Neuronal stem cell (in vitro differentiated cells): Measurements from ENCODE around the gene KCP.

Experiments used
- DNase-seq: peaks from one replicate; pipeline ENCODE4 v3.0.0-alpha.2; 2013; ENCODE audit warnings: low spot score
- H2AFZ ChIP-seq: one replicate; pipeline ENCODE4 v1.6.1; 2013; ENCODE audit warnings: mild to moderate bottlenecking, low read length, inconsistent platforms
- H2AK5ac ChIP-seq: 2 replicates; pipeline ENCODE4 v1.6.1; 2013; ENCODE audit warnings: low read depth, mild to moderate bottlenecking, inconsistent platforms, low read length, moderate library complexity, mixed read lengths
- H2BK120ac ChIP-seq: 2 replicates; pipeline ENCODE4 v1.6.1; 2013; ENCODE audit warnings: low read depth, mild to moderate bottlenecking, inconsistent platforms, low read length, moderate library complexity, mixed read lengths
- H2BK12ac ChIP-seq: one replicate; pipeline ENCODE4 v1.6.1; 2013; ENCODE audit warnings: low read length, inconsistent platforms
- H2BK15ac ChIP-seq: 2 replicates; pipeline ENCODE4 v1.6.1; 2013; ENCODE audit warnings: mild to moderate bottlenecking, low read length, inconsistent platforms, mixed read lengths
- H2BK5ac ChIP-seq: one replicate; pipeline ENCODE4 v1.6.1; 2013; ENCODE audit warnings: inconsistent platforms, mild to moderate bottlenecking, low read length, moderate library complexity
- H3K14ac ChIP-seq: one replicate; pipeline ENCODE4 v1.6.1; 2013; ENCODE audit warnings: low read length, inconsistent platforms
- H3K18ac ChIP-seq: 2 replicates; pipeline ENCODE4 v1.6.1; 2013; ENCODE audit warnings: low read length, inconsistent platforms
- H3K23ac ChIP-seq: 2 replicates; pipeline ENCODE4 v1.6.1; 2013; ENCODE audit warnings: low read depth, mild to moderate bottlenecking, mixed read lengths, low read length, inconsistent platforms; ENCODE audit not compliant: poor library complexity
- H3K27ac ChIP-seq: replicated peaks from 3 replicates; pipeline ENCODE4 v1.5.1; 2013; ENCODE audit warnings: low read length, inconsistent platforms
- H3K27me3 ChIP-seq, 3 experiments: 2 replicates each; pipeline ENCODE4 v1.6.1; 2013; ENCODE audit warnings: low read length in 3 of 3, mild to moderate bottlenecking in 2 of 3, inconsistent platforms in 1 of 3, low read depth in 1 of 3, mixed read lengths in 1 of 3, moderate library complexity in 1 of 3; ENCODE audit not compliant: control insufficient read depth in 3 of 3, insufficient read depth in 3 of 3
- H3K36me3 ChIP-seq, 2 donors: replicated peaks in 1 of 2; 2 replicates each; pipeline ENCODE4 v1.6.1; 2013; ENCODE audit warnings: low read length in 2 of 2; ENCODE audit not compliant: control insufficient read depth in 2 of 2, insufficient read depth in 2 of 2
- H3K4ac ChIP-seq: 2 replicates; pipeline ENCODE4 v1.6.1; 2013; ENCODE audit warnings: inconsistent platforms, mild to moderate bottlenecking, low read length, moderate library complexity
- H3K4me1 ChIP-seq, 2 donors: 1 replicate in 1 of 2; 2 replicates in 1 of 2; pipeline ENCODE4 v1.6.1; 2013; ENCODE audit warnings: low read length in 2 of 2, low read depth in 1 of 2; ENCODE audit not compliant: control insufficient read depth in 2 of 2, insufficient read depth in 1 of 2
- H3K4me2 ChIP-seq: one replicate; pipeline ENCODE4 v1.6.1; 2013; ENCODE audit warnings: mild to moderate bottlenecking, low read length, inconsistent platforms; ENCODE audit not compliant: insufficient read depth, poor library complexity, severe bottlenecking
- H3K4me3 ChIP-seq, 2 donors: 2 replicates each; pipeline ENCODE4 v1.5.1; 2013; ENCODE audit warnings: low read length in 2 of 2, mild to moderate bottlenecking in 2 of 2, inconsistent platforms in 1 of 2, moderate library complexity in 1 of 2
- H3K79me1 ChIP-seq: one replicate; pipeline ENCODE4 v1.6.1; 2013; ENCODE audit warnings: low read depth, mild to moderate bottlenecking, inconsistent platforms, low read length, moderate library complexity
- H3K9ac ChIP-seq: one replicate; pipeline ENCODE4 v1.6.1; 2013; ENCODE audit warnings: mild to moderate bottlenecking, low read depth, low read length, inconsistent platforms; ENCODE audit not compliant: poor library complexity
- H3K9me3 ChIP-seq, 2 donors: replicated peaks in 1 of 2; 2 replicates each; pipeline versions ENCODE3 to v1.6.1; 2013; ENCODE audit warnings: low read length in 2 of 2, mild to moderate bottlenecking in 2 of 2, inconsistent platforms in 1 of 2, low read depth in 1 of 2, mixed read lengths in 1 of 2, moderate library complexity in 1 of 2; ENCODE audit not compliant: control insufficient read depth in 2 of 2, insufficient read depth in 1 of 2
- H4K8ac ChIP-seq: one replicate; pipeline ENCODE4 v1.6.1; 2013; ENCODE audit warnings: low read depth, mild to moderate bottlenecking, inconsistent platforms, low read length, moderate library complexity
- H4K91ac ChIP-seq: one replicate; pipeline ENCODE4 v1.6.1; 2013; ENCODE audit warnings: low read length, low read depth, mild to moderate bottlenecking, inconsistent platforms; ENCODE audit not compliant: poor library complexity
- WGBS, 2 donors: extraction: QIAGEN DNeasy Blood & Tissue Kit; methylation state at CpG; one replicate each; pipeline ENCODE4 v1.1.7; 2013; ENCODE audit warnings: missing lambda C conversion rate in 2 of 2, mixed read lengths in 1 of 2; ENCODE audit not compliant: insufficient read length in 2 of 2, insufficient replicate concordance in 1 of 2; ENCODE audit errors: extremely low coverage in 2 of 2; 5-methylcytosine and 5-hydroxymethylcytosine counted together

KCP gene

DNA sequence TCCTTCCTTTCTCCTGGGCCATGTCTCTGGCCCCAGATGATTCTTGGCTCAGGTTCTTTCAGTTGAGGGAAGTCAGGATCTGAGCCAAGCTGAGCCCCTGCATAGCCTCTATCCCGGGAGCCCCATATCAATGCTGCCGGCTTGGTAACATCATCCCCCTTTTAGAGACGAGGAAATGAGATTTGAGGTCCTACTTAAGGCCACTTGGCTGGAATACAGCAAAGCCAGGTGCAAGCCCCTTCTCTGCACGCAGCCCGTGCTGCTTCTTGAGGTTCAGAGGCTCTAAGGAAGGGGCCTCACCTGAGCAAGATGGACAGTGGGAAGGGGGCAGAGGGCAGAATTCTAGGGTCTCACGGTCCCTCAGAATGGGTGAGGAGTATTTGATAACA lies 24.8 kb upstream of the KCP start:
- Histone ChIP-seq H4K91ac (no peak overlapping the region), H3K27me3 (peaks cover 13 to 93% (median 40%) of the 10 kb centered on the region in 3 experiments)
- no CpG with 5 or more reads among the region's 6 CpGs for WGBS, 2 donors

DNA sequence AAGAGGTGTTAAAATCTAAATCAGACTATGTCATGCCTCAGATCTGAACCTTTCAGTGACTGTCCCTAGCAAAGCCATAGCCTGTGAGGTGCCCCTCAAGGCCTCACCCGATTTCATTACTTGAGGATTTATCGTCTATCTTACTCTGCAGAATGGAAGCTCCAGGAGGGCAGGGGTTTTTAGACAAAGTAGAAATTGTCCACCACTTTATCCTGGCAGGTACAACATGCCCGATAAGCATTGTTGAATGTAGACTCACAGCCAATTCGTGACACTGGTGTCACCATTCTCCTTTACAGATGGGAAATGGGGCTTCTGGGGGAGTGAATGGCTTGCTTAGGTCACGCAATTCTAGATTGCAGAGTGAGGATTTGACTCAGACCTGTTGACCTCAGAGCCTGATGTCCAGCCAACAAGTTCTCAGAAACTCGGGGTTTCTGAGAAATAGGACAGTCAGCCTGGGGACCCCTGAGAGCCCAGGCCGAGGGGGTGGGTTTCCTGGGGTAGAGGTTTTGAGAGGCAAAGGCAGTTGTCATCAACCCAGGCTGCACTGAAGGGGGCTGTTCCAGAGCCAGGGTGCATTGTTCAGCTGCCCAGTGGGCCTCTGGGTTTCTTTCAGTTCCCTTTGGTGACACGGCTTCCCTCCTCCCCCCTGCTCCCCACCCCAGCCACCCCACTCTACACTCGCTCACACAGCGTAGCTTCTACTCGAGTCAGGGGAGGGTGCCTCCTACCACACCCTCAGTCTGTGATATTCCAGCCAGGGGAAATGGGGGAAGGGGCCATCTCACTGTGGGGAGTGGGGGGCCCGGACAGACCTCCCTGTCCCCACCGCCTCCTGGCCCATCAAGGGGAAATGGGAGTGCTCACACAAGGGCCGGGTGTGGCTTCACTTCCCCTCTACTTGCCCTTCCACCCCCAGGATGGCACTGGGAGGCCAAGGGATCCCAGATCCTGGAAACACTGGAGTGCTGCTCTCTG lies 24.1 kb upstream of the KCP start:
- H3K4me2 ChIP-seq: no peak overlapping the region
- peaks cover 3 to 8% of the 10 kb centered on the region in 2 donors for H3K4me1 ChIP-seq
- H3K79me1 ChIP-seq: no peaks in the 10 kb centered on the region
- no peak overlapping the region for H4K91ac ChIP-seq
- no peak overlapping the region for H3K14ac ChIP-seq
- no peak overlapping the region for H2BK120ac ChIP-seq
- H2BK12ac ChIP-seq: no peak overlapping the region
- H3K9ac ChIP-seq: no peak overlapping the region
- H3K27ac ChIP-seq: no peak overlapping the region
- H2BK5ac ChIP-seq: no peak overlapping the region
- no peak for DNase-seq
- H3K27me3 ChIP-seq: peaks cover 13 to 89% (median 38%) of the 10 kb centered on the region in 3 experiments
- H2AK5ac ChIP-seq: no peak overlapping the region
- no peak overlapping the region for H2AFZ ChIP-seq
- H3K9me3 ChIP-seq: no peaks in the 10 kb centered on the region
- no peaks in the 10 kb centered on the region for H3K36me3 ChIP-seq
- no peak overlapping the region for H4K8ac ChIP-seq
- no peak overlapping the region for H3K23ac ChIP-seq
- no peak overlapping the region for H3K4me3 ChIP-seq
- H3K4ac ChIP-seq: no peak overlapping the region
- H2BK15ac ChIP-seq: no peak overlapping the region
- H3K18ac ChIP-seq: no peak overlapping the region
- WGBS, 2 donors: no CpG with 5 or more reads among the region's 14 CpGs

More for the DNA sequence above, 24.8 kb upstream of the KCP start:
- no peak overlapping the region for H3K4ac ChIP-seq
- no peak overlapping the region for H3K9ac ChIP-seq
- no peak overlapping the region for H2BK120ac ChIP-seq
- no peak overlapping the region for H2BK5ac ChIP-seq
- no peaks in the 10 kb centered on the region for H3K79me1 ChIP-seq
- H4K8ac ChIP-seq: no peak overlapping the region
- no peak overlapping the region for H2AK5ac ChIP-seq
- no peak overlapping the region for H3K4me2 ChIP-seq
- H3K4me1 ChIP-seq: peaks cover 3 to 12% of the 10 kb centered on the region in 2 donors
- no peak overlapping the region for H3K23ac ChIP-seq
- H3K14ac ChIP-seq: no peak overlapping the region
- no peaks in the 10 kb centered on the region for H3K36me3 ChIP-seq
- H3K4me3 ChIP-seq: no peak overlapping the region
- H3K18ac ChIP-seq: no peak overlapping the region
- no peak overlapping the region for H2BK12ac ChIP-seq
- H3K27ac ChIP-seq: no peak overlapping the region
- H3K9me3 ChIP-seq: no peaks in the 10 kb centered on the region
- H2AFZ ChIP-seq: no peak overlapping the region
- DNase-seq: no peak
- no peak overlapping the region for H2BK15ac ChIP-seq

DNA sequence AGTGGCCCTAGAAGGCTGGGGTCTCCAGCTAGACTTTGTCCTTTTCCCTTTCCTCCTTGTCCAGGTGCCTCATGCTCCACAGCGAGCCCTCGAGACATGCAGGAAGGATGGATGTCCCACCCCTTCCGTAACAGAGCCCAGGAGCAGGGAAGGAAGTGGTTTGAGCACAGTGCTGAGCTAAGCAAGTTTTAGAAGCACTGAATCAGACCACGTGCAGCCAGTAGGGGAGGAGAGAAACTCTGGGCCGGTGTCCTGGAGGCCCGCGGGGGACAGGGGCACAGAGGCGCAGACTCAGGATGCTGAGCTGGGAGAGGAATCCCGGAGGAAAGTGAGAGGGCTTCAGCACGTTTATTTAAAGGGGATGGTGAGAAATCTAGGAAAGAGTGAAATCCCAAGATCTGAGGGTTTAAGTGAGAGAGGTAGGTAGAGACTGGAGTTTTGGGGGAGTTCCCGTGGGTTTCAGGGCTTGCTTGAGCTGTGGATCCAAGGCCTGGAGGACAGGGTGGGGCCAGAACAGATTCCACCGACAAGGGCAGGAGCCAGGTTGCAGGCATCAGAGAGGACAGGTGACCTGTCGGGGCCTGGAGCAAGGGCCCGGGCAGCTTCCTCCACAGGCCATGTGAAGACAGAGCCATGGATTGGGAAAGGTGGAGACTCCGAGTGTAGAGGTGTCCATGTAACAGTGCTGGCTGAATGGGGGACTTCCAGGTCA lies 22.8 kb upstream of the KCP start:
- Histone ChIP-seq H3K9me3 (no peaks in the 10 kb centered on the region), H2BK5ac (no peak overlapping the region), H2AFZ (peak overlapping the region; percentile 24), H3K23ac (no peak overlapping the region), H3K4me3 (no peak overlapping the region), H3K79me1 (no peaks in the 10 kb centered on the region), H3K9ac (no peak overlapping the region), H3K36me3 (no peaks in the 10 kb centered on the region), H2BK12ac (no peak overlapping the region), H3K4me2 (no peak overlapping the region), H2BK15ac (no peak overlapping the region), H3K27ac (no peak overlapping the region), H3K4me1 (peaks cover 2% of the 10 kb centered on the region in 2 donors), H4K8ac (no peak overlapping the region), H2AK5ac (no peak overlapping the region), H4K91ac (no peak overlapping the region), H3K14ac (no peak overlapping the region), H3K18ac (peak overlapping the region; percentile 57), H2BK120ac (no peak overlapping the region), H3K27me3 (peaks cover 9 to 88% (median 26%) of the 10 kb centered on the region in 3 experiments), H3K4ac (no peak overlapping the region)
- no CpG with 5 or more reads among the region's 15 CpGs for WGBS, 2 donors
- no peak for DNase-seq

GRCh38 chr7:128932862-128933179 lies 22.3 kb upstream of the KCP start:
- Histone ChIP-seq H4K8ac (no peak overlapping the region), H3K27me3 (peaks cover 4 to 83% (median 21%) of the 10 kb centered on the region in 3 experiments), H2BK15ac (no peak overlapping the region), H3K36me3 (no peaks in the 10 kb centered on the region), H2AFZ (peak overlapping the region; percentile 24), H4K91ac (no peak overlapping the region), H3K9me3 (no peaks in the 10 kb centered on the region), H3K79me1 (no peaks in the 10 kb centered on the region), H2BK5ac (no peak overlapping the region), H3K27ac (no peak overlapping the region), H3K23ac (no peak overlapping the region), H3K4ac (no peak overlapping the region), H3K4me3 (no peak overlapping the region), H3K14ac (no peak overlapping the region), H3K18ac (peak overlapping the region; percentile 23), H3K9ac (no peak overlapping the region), H2BK12ac (no peak overlapping the region), H3K4me1 (peaks cover 0 to 2% of the 10 kb centered on the region in 2 donors), H2BK120ac (no peak overlapping the region), H2AK5ac (peak overlapping the region; percentile 16), H3K4me2 (no peak overlapping the region)
- no peak for DNase-seq
- no CpG with 5 or more reads among the region's 4 CpGs for WGBS, 2 donors
